MM.1S (cell line): Measurements from ENCODE around the gene SLC24A1.

Source experiments
- EZH2 ChIP-seq: fragments of 300-600 bp; sonication (generic); optimal IDR thresholded peaks from 2 replicates; pipeline ENCODE3; 2017; ENCODE audit warnings: low read depth, mild to moderate bottlenecking, antibody characterized with exemption, low read length, mixed read lengths
- EZH2phosphoT487 ChIP-seq: fragments of 300-600 bp; sonication (generic); IDR thresholded peaks from 2 replicates; pipeline ENCODE4 v1.6.1; 2018; ENCODE audit warnings: antibody characterized with exemption, low read length
- TF ChIP-seq, protein P1 (sequence below): fragments of 300-600 bp; sonication (generic); IDR thresholded peaks from 2 replicates; pipeline ENCODE4 v1.5.1; 2016; ENCODE audit warnings: antibody characterized with exemption, low read length, mixed read lengths

DNA sequence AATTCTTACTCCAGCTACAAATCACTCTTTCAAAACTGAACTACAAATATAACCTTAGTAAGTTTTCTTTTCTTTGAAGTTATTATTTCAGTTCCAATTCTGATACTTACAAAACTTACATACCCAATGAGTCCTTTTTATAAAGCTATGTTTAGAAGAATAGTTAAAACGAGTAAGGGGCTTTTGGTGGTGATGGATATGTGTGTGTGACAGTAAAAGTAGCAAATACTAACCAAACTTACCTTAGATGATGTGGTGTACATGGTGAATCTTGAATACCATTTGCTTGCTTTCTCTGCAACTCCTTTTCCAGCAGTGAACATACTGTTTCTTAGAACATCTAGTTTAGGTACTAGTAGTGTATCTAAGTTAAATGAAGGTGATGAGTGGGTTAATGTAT, 68.4 kb downstream of the SLC24A1 start:
- TF ChIP-seq, protein P1, sequence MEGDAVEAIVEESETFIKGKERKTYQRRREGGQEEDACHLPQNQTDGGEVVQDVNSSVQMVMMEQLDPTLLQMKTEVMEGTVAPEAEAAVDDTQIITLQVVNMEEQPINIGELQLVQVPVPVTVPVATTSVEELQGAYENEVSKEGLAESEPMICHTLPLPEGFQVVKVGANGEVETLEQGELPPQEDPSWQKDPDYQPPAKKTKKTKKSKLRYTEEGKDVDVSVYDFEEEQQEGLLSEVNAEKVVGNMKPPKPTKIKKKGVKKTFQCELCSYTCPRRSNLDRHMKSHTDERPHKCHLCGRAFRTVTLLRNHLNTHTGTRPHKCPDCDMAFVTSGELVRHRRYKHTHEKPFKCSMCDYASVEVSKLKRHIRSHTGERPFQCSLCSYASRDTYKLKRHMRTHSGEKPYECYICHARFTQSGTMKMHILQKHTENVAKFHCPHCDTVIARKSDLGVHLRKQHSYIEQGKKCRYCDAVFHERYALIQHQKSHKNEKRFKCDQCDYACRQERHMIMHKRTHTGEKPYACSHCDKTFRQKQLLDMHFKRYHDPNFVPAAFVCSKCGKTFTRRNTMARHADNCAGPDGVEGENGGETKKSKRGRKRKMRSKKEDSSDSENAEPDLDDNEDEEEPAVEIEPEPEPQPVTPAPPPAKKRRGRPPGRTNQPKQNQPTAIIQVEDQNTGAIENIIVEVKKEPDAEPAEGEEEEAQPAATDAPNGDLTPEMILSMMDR: no peak
- TF ChIP-seq EZH2phosphoT487 (no peak), EZH2 (no peak)
